GM10248 (cell line): ENCODE measurements around the gene TMEM117.

Experiments
- CTCF ChIA-PET: fragments of 300-600 bp; sonication (Branson Sonifier 250); formaldehyde crosslinking; extraction: SDS; loops from one replicate; lab custom pipeline; 2021; ENCODE audit warnings: antibody characterized with exemption; lab: Yijun Ruan, JAX
- POLR2A ChIA-PET: fragments of 350-650 bp; sonication (Branson Sonifier 250); formaldehyde crosslinking; extraction: SDS; loops from one replicate; lab custom pipeline; 2020; ENCODE audit warnings: antibody characterized with exemption; lab: Yijun Ruan, JAX
- DNase-seq: peaks from one replicate; pipeline ENCODE4 v3.0.0; 2012; ENCODE audit errors: extremely low spot score
- TF ChIP-seq, protein P1 (sequence below): IDR thresholded peaks from 2 replicates; pipeline ENCODE4 v1.5.1; 2012; ENCODE audit warnings: mild to moderate bottlenecking, low read depth; ENCODE audit errors: extremely low read depth, missing control alignments, control extremely low read depth

TMEM117 gene

DNA sequence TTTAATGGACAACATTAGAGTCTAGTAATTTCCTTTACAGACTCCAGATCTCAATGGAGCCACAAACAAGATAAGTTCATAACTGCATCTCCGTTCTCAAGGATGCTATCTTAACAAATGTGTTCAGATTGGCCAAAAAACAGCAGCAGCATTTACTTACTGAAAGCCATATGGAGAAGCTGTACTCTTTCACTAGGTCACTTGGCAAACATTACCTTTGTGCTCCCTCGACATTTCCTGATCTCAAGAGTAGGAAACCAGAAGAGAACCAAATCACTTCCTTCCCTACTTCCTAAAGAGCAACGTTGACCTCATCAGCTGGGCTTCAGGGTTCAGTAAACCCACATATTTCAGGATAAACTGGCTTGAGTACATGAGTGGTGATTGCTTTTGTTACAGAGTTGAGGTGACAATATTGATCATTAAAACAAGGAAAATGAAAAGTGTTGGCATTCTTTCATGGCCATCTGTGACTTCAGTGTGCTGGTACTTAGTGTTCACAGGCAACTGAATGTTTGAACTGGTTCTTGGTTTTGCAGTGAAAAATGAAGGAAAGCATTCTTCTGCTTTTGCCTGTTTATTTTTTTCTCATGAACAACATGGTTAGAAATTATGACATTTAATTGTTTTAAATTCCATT is 449.6 kb downstream of the TMEM117 start:
- TF ChIP-seq, protein P1, sequence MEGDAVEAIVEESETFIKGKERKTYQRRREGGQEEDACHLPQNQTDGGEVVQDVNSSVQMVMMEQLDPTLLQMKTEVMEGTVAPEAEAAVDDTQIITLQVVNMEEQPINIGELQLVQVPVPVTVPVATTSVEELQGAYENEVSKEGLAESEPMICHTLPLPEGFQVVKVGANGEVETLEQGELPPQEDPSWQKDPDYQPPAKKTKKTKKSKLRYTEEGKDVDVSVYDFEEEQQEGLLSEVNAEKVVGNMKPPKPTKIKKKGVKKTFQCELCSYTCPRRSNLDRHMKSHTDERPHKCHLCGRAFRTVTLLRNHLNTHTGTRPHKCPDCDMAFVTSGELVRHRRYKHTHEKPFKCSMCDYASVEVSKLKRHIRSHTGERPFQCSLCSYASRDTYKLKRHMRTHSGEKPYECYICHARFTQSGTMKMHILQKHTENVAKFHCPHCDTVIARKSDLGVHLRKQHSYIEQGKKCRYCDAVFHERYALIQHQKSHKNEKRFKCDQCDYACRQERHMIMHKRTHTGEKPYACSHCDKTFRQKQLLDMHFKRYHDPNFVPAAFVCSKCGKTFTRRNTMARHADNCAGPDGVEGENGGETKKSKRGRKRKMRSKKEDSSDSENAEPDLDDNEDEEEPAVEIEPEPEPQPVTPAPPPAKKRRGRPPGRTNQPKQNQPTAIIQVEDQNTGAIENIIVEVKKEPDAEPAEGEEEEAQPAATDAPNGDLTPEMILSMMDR, result no peak
- ChIA-PET CTCF (no interaction called here), POLR2A (no interaction called here)
- DNase-seq, result no peak

DNA sequence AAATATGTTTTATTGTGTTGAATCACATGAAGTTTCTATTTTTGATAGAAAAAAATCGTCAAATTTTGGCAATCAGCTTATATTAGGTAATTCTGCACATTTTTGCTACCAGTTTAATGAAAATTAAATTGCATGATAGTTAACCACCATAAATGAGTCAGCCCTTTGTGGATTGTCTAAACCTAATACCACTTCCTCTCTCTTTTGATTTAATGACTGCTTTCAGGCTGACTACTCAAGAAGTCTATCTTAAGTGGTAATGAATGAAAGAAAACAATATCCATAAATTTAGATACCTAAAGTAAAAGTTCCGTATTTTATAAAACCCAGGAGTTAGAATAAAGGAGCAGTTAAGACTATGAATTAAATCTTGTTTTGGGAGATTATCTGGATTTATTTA is 450.5 kb downstream of the TMEM117 start:
- ChIA-PET CTCF (no interaction called here), POLR2A (no interaction called here)
- TF ChIP-seq, protein P1, result no peak
- no peak for DNase-seq

DNA sequence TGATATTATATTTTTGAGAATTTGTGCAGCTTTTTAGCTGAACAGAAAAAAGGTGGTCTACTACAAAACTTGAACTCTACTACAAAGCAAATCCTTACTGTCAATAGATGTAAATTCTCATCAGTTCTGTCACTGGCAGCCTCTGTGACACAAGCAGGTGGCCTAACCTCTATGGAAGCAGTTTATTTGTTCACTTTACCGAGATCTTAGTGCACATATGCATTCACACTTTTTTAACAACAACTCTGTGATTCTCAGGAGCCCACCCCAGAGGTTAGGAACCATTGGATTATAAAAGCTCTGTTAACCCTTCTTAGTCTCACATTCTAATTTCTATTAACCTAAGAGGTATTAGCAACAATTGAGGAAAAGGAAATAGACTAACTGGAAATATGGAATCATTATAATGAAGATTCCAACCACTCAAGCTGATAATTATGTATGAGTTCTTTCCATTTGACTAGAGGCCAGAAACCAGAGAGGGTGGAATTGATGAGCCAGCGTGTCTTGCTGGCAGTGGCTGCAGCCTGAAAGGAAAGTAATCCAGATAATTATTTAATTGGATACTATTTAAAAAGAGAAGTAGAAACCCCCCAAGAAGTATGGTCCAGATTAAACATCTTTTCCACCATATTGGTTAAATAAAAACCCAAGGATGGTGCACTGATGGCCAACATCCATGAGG is 451.1 kb downstream of the TMEM117 start:
- ChIA-PET CTCF (no interaction called here), POLR2A (no interaction called here)
- DNase-seq, result no peak
- TF ChIP-seq, protein P1, result no peak

DNA sequence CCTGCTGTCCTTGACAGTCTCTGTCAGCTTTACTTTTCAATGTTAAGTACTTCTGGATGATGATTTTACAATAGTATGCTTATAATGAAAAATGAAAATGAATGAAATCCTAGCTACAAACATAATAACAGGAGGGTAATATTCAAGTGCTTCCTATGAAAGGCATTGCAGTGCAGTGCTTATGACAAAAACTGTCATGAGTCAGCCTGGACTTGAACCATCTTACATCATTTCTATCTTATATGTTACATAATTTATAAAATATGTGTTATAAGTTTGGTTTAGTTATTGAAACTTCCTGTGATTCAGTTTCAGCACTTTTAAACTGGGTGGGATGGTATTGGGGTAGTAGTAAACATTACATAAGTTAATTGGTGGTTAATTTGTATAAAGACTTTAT is 451.7 kb downstream of the TMEM117 start:
- ChIA-PET CTCF (no interaction called here), POLR2A (no interaction called here)
- DNase-seq, result no peak
- TF ChIP-seq, protein P1, result no peak

DNA sequence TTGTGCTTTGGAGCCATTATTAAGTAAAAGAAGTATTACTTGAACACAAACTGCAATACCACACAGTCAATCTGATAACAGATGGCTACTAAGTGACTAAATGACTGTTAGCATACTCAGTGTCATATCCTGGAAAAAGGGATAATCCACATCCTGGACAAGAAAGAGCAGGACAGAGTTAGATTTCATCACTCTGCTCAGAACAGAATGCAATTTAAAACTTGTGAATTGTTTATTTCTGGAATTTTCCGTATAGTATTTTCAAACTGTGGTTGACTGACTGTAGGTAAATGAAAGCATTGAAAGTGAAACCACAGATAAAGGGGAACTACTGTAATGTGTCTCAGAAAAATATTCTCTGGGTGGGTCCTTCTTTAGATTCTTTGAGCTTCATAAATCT is 458.8 kb downstream of the TMEM117 start:
- CTCF ChIA-PET, result no interaction called here
- DNase-seq, result no peak
- POLR2A ChIA-PET, result no interaction called here
- TF ChIP-seq, protein P1, result no peak

DNA sequence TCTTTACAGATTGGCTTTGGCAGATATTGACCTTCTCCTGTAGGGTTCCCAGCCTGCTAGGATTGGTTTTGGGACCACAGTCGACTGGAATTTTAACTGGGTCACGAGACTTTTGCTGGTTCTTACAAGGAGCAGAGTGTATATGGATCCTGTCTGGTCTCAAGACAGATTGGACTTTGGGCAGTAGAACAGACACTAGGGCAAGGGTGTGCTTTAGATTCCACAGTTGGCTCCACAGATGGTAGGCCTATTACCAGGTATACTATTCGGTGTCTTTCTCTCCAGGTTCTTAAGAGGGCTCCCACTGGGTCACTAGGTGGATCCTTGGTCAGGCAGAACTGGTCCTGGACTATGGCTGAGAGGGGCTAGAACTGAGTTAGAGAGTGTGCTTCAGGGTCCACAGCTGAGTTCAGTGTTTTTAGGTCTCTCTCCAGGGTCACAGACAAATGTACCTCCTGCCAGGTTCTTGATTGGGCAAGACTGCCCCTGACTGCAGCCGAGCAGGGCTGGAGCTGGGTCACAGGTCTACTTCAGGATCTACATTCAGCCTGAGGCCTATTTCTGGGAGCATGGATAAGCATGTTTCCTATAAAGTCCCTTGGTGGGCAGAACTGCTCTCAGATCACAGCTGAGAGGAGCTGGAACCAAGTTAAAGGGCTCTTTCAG is 460.2 kb downstream of the TMEM117 start:
- no peak for DNase-seq
- ChIA-PET CTCF (interaction anchor here (1.2 kb wide), 1 partner anchor 19 kb away, joined by 3 read pairs; no protein-coding TSS in a partner anchor), POLR2A (no interaction called here)
- TF ChIP-seq, protein P1, result no peak
